Measurements from ENCODE around the gene SAAL1. TPM values are rescaled to one million over a fixed set of nuclear protein-coding genes. Genes with fewer than 3 reads are reported as not detected.

The SAAL1 gene, protein sequence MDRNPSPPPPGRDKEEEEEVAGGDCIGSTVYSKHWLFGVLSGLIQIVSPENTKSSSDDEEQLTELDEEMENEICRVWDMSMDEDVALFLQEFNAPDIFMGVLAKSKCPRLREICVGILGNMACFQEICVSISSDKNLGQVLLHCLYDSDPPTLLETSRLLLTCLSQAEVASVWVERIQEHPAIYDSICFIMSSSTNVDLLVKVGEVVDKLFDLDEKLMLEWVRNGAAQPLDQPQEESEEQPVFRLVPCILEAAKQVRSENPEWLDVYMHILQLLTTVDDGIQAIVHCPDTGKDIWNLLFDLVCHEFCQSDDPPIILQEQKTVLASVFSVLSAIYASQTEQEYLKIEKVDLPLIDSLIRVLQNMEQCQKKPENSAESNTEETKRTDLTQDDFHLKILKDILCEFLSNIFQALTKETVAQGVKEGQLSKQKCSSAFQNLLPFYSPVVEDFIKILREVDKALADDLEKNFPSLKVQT
- polyA plus RNA-seq (2012; rRNA removed) = 17.9 and 19.6 TPM in 2 replicates
- polyA plus RNA-seq (2012; cell fraction: cytosol; rRNA removed) = 21.4 and 26.2 TPM in 2 replicates
- 16.9 and 22.3 TPM in 2 replicates for polyA plus RNA-seq (2012; cell fraction: nucleus; rRNA removed)

DNA sequence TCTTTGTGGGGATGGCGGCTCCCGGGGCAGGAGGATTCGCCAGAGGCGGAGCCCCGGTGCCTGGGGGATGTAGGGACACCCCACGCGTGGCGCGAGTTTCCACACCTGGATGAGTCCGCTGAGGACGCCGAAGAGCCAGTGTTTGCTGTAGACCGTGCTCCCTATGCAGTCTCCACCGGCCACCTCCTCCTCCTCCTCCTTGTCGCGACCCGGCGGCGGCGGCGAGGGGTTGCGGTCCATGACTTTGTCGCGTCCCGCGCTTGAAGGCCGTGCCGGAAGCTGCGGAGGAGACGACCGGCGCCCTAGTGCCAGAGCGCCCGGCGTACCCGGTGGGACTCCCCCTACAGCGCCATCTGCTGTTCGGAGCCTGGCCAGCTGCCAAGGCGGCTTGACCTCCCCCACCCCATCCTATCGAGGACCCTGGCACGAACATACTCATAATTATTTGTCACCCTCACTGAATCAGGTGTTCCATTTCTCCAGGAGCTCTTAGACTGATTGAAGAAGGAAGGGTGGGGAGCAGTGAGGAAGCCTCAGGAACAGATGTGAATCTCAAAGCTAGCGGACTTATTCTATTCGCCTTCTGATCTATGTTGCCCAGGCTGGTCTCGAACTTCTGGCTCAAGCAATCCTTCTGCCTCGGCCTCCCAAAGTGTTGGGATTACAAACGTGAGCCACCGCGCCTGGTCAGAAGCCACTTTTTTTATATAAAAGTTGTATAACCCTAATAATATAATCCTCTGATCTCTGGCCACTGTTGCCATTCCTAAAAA lies at the start of gene SAAL1:
TSS of gene SAAL1 (minus strand) at position 281 of the 773 bp plus-strand sequence. CDS start at position 240, 41 bp downstream.
- peak; percentile 98 for DNase-seq
- peaks cover 0 to 9% of the 10 kb centered on the region in 2 experiments; a peak in 2 of 4 replicates for H3K4me1 ChIP-seq (ENCODE audit: control insufficient read depth in 1 of 2, insufficient read depth in 2 of 2, low read depth in 1 of 2, low read length in 1 of 2)
- H3K4me2 ChIP-seq = peak within 1 kb of the TSS; percentile 83
- H3K79me2 ChIP-seq (ENCODE audit: insufficient read depth) = peaks cover 29% of the 10 kb centered on the region
- no peaks in the 10 kb centered on the region for H3F3A ChIP-seq (replicated peaks; ENCODE audit: insufficient read depth)
- H2AFZ ChIP-seq (ENCODE audit: low read depth) = peak within 1 kb of the TSS; percentile 93
- H3K27me3 ChIP-seq (ENCODE audit: insufficient read depth) = no peaks in the 10 kb centered on the region
- peak within 1 kb of the TSS; percentile 81 for H3K9ac ChIP-seq
- POLR2A ChIA-PET = interaction anchor here (0.6 kb wide), 1 partner anchor 10 kb away, joined by 3 read pairs; no protein-coding TSS in a partner anchor
- peaks cover 19 to 25% of the 10 kb centered on the region in 2 experiments for H3K36me3 ChIP-seq (replicated peaks in 1 of 2; ENCODE audit: control insufficient read depth in 1 of 2, insufficient read depth in 2 of 2, low read length in 1 of 2)
- 8% methylated on average over 24 of the region's 48 CpGs for WGBS (ENCODE audit: low lambda C conversion rate)
- peak within 1 kb of the TSS; percentile 18 to 51; a peak in 1 of 4 replicates for H3K27ac ChIP-seq (ENCODE audit: low read depth in 2 of 2, low read length in 1 of 2)
- H3K4me3 ChIP-seq (ENCODE audit: low read depth in 2 of 2, low read length in 1 of 2) = peak within 1 kb of the TSS; percentile 87 to 88
- no peaks in the 10 kb centered on the region for H4K20me1 ChIP-seq (ENCODE audit: insufficient read depth)
- H3K9me3 ChIP-seq = no peaks in the 10 kb centered on the region
- H3K9me2 ChIP-seq = no peaks in the 10 kb centered on the region
- CTCF ChIA-PET = interaction anchor here (0.7 to 5.8 kb wide), 23 partner anchors 8 to 669 kb away, joined by 3 to 78 read pairs (median 4); no protein-coding TSS in a partner anchor
- TF ChIP-seq CHD2 (IDR thresholded peaks at IDR 0.05; ENCODE audit: low read length, partially characterized antibody) (peak; percentile 83), RXRA (IDR thresholded peaks at IDR 0.05; ENCODE audit: borderline replicate concordance, low read depth) (no peak; the same call in 1 of the 2 replicates), NFIC (IDR thresholded peaks at IDR 0.05; ENCODE audit: borderline replicate concordance) (peak; percentile 82), NRF1 (IDR thresholded peaks at IDR 0.05; ENCODE audit: low read depth, low read length) (no peak), MEF2A (IDR thresholded peaks at IDR 0.05; ENCODE audit: borderline replicate concordance, low read depth) (no peak), RCOR1 (IDR thresholded peaks at IDR 0.05; ENCODE audit: low read length) (no peak), TCF12 (IDR thresholded peaks at IDR 0.05) (0 out of 2 replicates have a peak, but pooled peaks have one; percentile 6), ELF1 (IDR thresholded peaks at IDR 0.05) (peak; percentile 84), EP300 (IDR thresholded peaks at IDR 0.05; ENCODE audit: borderline replicate concordance in 1 of 2, low read depth in 1 of 2, low read length in 1 of 2) (no peak; a peak in 1 of 4 replicates), MXI1 (IDR thresholded peaks at IDR 0.05; ENCODE audit: low read depth, low read length) (peak; percentile 84), TEAD4 (IDR thresholded peaks at IDR 0.05; ENCODE audit: borderline replicate concordance, insufficient read depth) (no peak), FOXM1 (IDR thresholded peaks at IDR 0.05; ENCODE audit: low read depth) (0 out of 2 replicates have a peak, but pooled peaks have one; percentile 48), GABPA (IDR thresholded peaks at IDR 0.05; ENCODE audit: low read depth) (peak; percentile 82), EZH2phosphoT487 (IDR thresholded peaks at IDR 0.05; ENCODE audit: borderline replicate concordance, low read depth) (no peak), SMC3 (IDR thresholded peaks at IDR 0.05; ENCODE audit: low read depth, low read length) (peak; percentile 38), SIN3A (IDR thresholded peaks at IDR 0.05; ENCODE audit: borderline replicate concordance, low read depth, low read length) (peak; percentile 60; the same call in 1 of the 2 replicates), RFX5 (IDR thresholded peaks at IDR 0.05; ENCODE audit: low read length) (no peak), FOSL2 (IDR thresholded peaks at IDR 0.05; ENCODE audit: borderline replicate concordance, low read depth) (no peak), FOXJ3 (CRISPR knock-in tag; IDR thresholded peaks at IDR 0.05) (no peak), TAF1 (IDR thresholded peaks at IDR 0.05; ENCODE audit: borderline replicate concordance, low read depth, low read length) (peak; percentile 78; the same call in 1 of the 2 replicates), YY1 (IDR thresholded peaks at IDR 0.05; ENCODE audit: low read depth) (peak; percentile 59; the same call in 1 of the 2 replicates)
- TF ChIP-seq, protein P1, sequence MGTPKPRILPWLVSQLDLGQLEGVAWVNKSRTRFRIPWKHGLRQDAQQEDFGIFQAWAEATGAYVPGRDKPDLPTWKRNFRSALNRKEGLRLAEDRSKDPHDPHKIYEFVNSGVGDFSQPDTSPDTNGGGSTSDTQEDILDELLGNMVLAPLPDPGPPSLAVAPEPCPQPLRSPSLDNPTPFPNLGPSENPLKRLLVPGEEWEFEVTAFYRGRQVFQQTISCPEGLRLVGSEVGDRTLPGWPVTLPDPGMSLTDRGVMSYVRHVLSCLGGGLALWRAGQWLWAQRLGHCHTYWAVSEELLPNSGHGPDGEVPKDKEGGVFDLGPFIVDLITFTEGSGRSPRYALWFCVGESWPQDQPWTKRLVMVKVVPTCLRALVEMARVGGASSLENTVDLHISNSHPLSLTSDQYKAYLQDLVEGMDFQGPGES (IDR thresholded peaks at IDR 0.05; ENCODE audit: low read depth, low read length) = no peak
- TF ChIP-seq, protein P2, sequence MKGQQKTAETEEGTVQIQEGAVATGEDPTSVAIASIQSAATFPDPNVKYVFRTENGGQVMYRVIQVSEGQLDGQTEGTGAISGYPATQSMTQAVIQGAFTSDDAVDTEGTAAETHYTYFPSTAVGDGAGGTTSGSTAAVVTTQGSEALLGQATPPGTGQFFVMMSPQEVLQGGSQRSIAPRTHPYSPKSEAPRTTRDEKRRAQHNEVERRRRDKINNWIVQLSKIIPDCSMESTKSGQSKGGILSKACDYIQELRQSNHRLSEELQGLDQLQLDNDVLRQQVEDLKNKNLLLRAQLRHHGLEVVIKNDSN (IDR thresholded peaks at IDR 0.05; ENCODE audit: borderline replicate concordance, low read depth) = no peak
- TF ChIP-seq, protein P3, sequence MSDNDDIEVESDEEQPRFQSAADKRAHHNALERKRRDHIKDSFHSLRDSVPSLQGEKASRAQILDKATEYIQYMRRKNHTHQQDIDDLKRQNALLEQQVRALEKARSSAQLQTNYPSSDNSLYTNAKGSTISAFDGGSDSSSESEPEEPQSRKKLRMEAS (IDR thresholded peaks at IDR 0.05; ENCODE audit: low read depth) = peak; percentile 76
- TF ChIP-seq, protein P4, sequence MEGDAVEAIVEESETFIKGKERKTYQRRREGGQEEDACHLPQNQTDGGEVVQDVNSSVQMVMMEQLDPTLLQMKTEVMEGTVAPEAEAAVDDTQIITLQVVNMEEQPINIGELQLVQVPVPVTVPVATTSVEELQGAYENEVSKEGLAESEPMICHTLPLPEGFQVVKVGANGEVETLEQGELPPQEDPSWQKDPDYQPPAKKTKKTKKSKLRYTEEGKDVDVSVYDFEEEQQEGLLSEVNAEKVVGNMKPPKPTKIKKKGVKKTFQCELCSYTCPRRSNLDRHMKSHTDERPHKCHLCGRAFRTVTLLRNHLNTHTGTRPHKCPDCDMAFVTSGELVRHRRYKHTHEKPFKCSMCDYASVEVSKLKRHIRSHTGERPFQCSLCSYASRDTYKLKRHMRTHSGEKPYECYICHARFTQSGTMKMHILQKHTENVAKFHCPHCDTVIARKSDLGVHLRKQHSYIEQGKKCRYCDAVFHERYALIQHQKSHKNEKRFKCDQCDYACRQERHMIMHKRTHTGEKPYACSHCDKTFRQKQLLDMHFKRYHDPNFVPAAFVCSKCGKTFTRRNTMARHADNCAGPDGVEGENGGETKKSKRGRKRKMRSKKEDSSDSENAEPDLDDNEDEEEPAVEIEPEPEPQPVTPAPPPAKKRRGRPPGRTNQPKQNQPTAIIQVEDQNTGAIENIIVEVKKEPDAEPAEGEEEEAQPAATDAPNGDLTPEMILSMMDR (IDR thresholded peaks at IDR 0.05) = peak; percentile 86
- TF ChIP-seq, protein P5, sequence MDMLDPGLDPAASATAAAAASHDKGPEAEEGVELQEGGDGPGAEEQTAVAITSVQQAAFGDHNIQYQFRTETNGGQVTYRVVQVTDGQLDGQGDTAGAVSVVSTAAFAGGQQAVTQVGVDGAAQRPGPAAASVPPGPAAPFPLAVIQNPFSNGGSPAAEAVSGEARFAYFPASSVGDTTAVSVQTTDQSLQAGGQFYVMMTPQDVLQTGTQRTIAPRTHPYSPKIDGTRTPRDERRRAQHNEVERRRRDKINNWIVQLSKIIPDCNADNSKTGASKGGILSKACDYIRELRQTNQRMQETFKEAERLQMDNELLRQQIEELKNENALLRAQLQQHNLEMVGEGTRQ (IDR thresholded peaks at IDR 0.05; ENCODE audit: borderline replicate concordance, low read depth, low read length) = no peak

Measured in SK-N-SH (cell line).